ENCODE measurements around the gene GALNT15. TPM values are rescaled to one million over a fixed set of nuclear protein-coding genes. Genes with fewer than 3 reads are reported as not detected.
A peak's percentile ranks its signal among the peaks of the same experiment; 100 is the strongest.

GALNT15 gene
- total RNA-seq, 2 experiments from 2014 or later = not detected

GRCh38 chr3:16255726-16256125, 81.2 kb downstream of the GALNT15 start:
- Mint-ChIP-seq H3K4me3 (no peak overlapping the region), H3K27me3 (no peaks in the 10 kb centered on the region), H3K9me3 (no peaks in the 10 kb centered on the region), H3K4me1 (peaks cover 15% of the 10 kb centered on the region), H3K27ac (no peak overlapping the region), H3K36me3 (peaks cover 8% of the 10 kb centered on the region)
- DNase-seq = no peak

GRCh38 chr3:16257309-16257708, 82.8 kb downstream of the GALNT15 start:
- H3K9me3 Mint-ChIP-seq = no peaks in the 10 kb centered on the region
- H3K4me3 Mint-ChIP-seq = no peak overlapping the region
- no peak for DNase-seq
- H3K4me1 Mint-ChIP-seq = peaks cover 18% of the 10 kb centered on the region
- no peak overlapping the region for H3K27ac Mint-ChIP-seq
- no peaks in the 10 kb centered on the region for H3K27me3 Mint-ChIP-seq
- peaks cover 8% of the 10 kb centered on the region for H3K36me3 Mint-ChIP-seq

- Mint-ChIP-seq H3K4me3 (no peak overlapping the region), H3K27me3 (no peaks in the 10 kb centered on the region), H3K27ac (no peak overlapping the region), H3K9me3 (no peaks in the 10 kb centered on the region), H3K36me3 (peaks cover 8% of the 10 kb centered on the region), H3K4me1 (peaks cover 18% of the 10 kb centered on the region)
- no peak for DNase-seq
Measured at GRCh38 chr3:16258177-16258576, 83.7 kb downstream of the GALNT15 start.

- Mint-ChIP-seq H3K36me3 (peaks cover 8% of the 10 kb centered on the region), H3K4me1 (peaks cover 18% of the 10 kb centered on the region), H3K27me3 (no peaks in the 10 kb centered on the region), H3K27ac (peak overlapping the region; percentile 43), H3K9me3 (no peaks in the 10 kb centered on the region), H3K4me3 (no peak overlapping the region)
- DNase-seq = no peak
Measured at GRCh38 chr3:16258866-16259265, 84.4 kb downstream of the GALNT15 start.

- Mint-ChIP-seq H3K36me3 (peaks cover 10% of the 10 kb centered on the region), H3K4me1 (peaks cover 15% of the 10 kb centered on the region), H3K27me3 (no peaks in the 10 kb centered on the region), H3K9me3 (no peaks in the 10 kb centered on the region), H3K4me3 (no peak overlapping the region), H3K27ac (no peak overlapping the region)
- no peak for DNase-seq
Measured at GRCh38 chr3:16260046-16260445, 85.6 kb downstream of the GALNT15 start.

GRCh38 chr3:16262174-16262573, 87.7 kb downstream of the GALNT15 start:
- no peak for DNase-seq
- H3K4me3 Mint-ChIP-seq = no peak overlapping the region
- H3K9me3 Mint-ChIP-seq = no peaks in the 10 kb centered on the region
- H3K36me3 Mint-ChIP-seq = peaks cover 9% of the 10 kb centered on the region
- H3K4me1 Mint-ChIP-seq = peaks cover 23% of the 10 kb centered on the region
- no peaks in the 10 kb centered on the region for H3K27me3 Mint-ChIP-seq
- H3K27ac Mint-ChIP-seq = no peak overlapping the region

- Mint-ChIP-seq H3K4me1 (peaks cover 31% of the 10 kb centered on the region), H3K9me3 (no peaks in the 10 kb centered on the region), H3K27ac (peak overlapping the region; percentile 96), H3K27me3 (no peaks in the 10 kb centered on the region), H3K4me3 (peak overlapping the region; percentile 90), H3K36me3 (peaks cover 9% of the 10 kb centered on the region)
- peak; percentile 41 for DNase-seq
Measured at GRCh38 chr3:16264174-16264707, 89.8 kb downstream of the GALNT15 start.

GRCh38 chr3:16264708-16265454, 90.4 kb downstream of the GALNT15 start, which contains the start of the genes DPH3 and OXNAD1:
Gene DPH3, minus strand, starts transcription at chr3:16264943. Its CDS starts 67 bp downstream, at chr3:16264876.
Gene OXNAD1, plus strand, starts transcription at chr3:16265212. Its CDS starts 5,741 bp downstream, at chr3:16270953.
- H3K27me3 Mint-ChIP-seq = no peaks in the 10 kb centered on the region
- H3K4me3 Mint-ChIP-seq = peak within 1 kb of the TSS; percentile 90
- peaks cover 5% of the 10 kb centered on the region for H3K36me3 Mint-ChIP-seq
- no peaks in the 10 kb centered on the region for H3K9me3 Mint-ChIP-seq
- H3K4me1 Mint-ChIP-seq = peaks cover 31% of the 10 kb centered on the region
- peak within 1 kb of the TSS; percentile 96 for H3K27ac Mint-ChIP-seq
- peak; percentile 99 for DNase-seq

GRCh38 chr3:16265455-16265786, 90.9 kb downstream of the GALNT15 start:
- no peaks in the 10 kb centered on the region for H3K9me3 Mint-ChIP-seq
- no peak for DNase-seq
- no peaks in the 10 kb centered on the region for H3K27me3 Mint-ChIP-seq
- H3K4me1 Mint-ChIP-seq = peaks cover 28% of the 10 kb centered on the region
- peak overlapping the region; percentile 96 for H3K27ac Mint-ChIP-seq
- peaks cover 5% of the 10 kb centered on the region for H3K36me3 Mint-ChIP-seq
- H3K4me3 Mint-ChIP-seq = peak overlapping the region; percentile 90

- Mint-ChIP-seq H3K27ac (no peak overlapping the region), H3K4me3 (peak overlapping the region; percentile 90), H3K27me3 (no peaks in the 10 kb centered on the region), H3K4me1 (peaks cover 25% of the 10 kb centered on the region), H3K9me3 (no peaks in the 10 kb centered on the region), H3K36me3 (peaks cover 14% of the 10 kb centered on the region)
- DNase-seq = no peak
Measured at GRCh38 chr3:16266714-16267113, 92.2 kb downstream of the GALNT15 start.

- Mint-ChIP-seq H3K4me3 (no peak overlapping the region), H3K36me3 (peaks cover 21% of the 10 kb centered on the region), H3K9me3 (no peaks in the 10 kb centered on the region), H3K27me3 (no peaks in the 10 kb centered on the region), H3K4me1 (peaks cover 21% of the 10 kb centered on the region), H3K27ac (no peak overlapping the region)
- no peak for DNase-seq
Measured at GRCh38 chr3:16270855-16271254, 96.4 kb downstream of the GALNT15 start.

- H3K9me3 Mint-ChIP-seq = no peaks in the 10 kb centered on the region
- H3K27me3 Mint-ChIP-seq = no peaks in the 10 kb centered on the region
- H3K27ac Mint-ChIP-seq = no peak overlapping the region
- no peak for DNase-seq
- peaks cover 29% of the 10 kb centered on the region for H3K36me3 Mint-ChIP-seq
- peaks cover 6% of the 10 kb centered on the region for H3K4me1 Mint-ChIP-seq
- no peak overlapping the region for H3K4me3 Mint-ChIP-seq
Measured at GRCh38 chr3:16272588-16272987, 98.1 kb downstream of the GALNT15 start.

GRCh38 chr3:16273867-16274266, 99.4 kb downstream of the GALNT15 start:
- no peak for DNase-seq
- Mint-ChIP-seq H3K27ac (no peak overlapping the region), H3K4me3 (no peak overlapping the region), H3K9me3 (no peaks in the 10 kb centered on the region), H3K4me1 (no peaks in the 10 kb centered on the region), H3K36me3 (peaks cover 32% of the 10 kb centered on the region), H3K27me3 (no peaks in the 10 kb centered on the region)

- H3K4me3 Mint-ChIP-seq = no peak overlapping the region
- H3K27me3 Mint-ChIP-seq = no peaks in the 10 kb centered on the region
- H3K4me1 Mint-ChIP-seq = peaks cover 1% of the 10 kb centered on the region
- no peaks in the 10 kb centered on the region for H3K9me3 Mint-ChIP-seq
- DNase-seq = no peak
- no peak overlapping the region for H3K27ac Mint-ChIP-seq
- peaks cover 23% of the 10 kb centered on the region for H3K36me3 Mint-ChIP-seq
Measured at GRCh38 chr3:16277471-16277870, 103.0 kb downstream of the GALNT15 start.

- Mint-ChIP-seq H3K36me3 (peaks cover 38% of the 10 kb centered on the region), H3K27ac (no peak overlapping the region), H3K4me3 (no peak overlapping the region), H3K9me3 (no peaks in the 10 kb centered on the region), H3K27me3 (no peaks in the 10 kb centered on the region), H3K4me1 (peaks cover 9% of the 10 kb centered on the region)
- no peak for DNase-seq
Measured at GRCh38 chr3:16279010-16279801, 104.7 kb downstream of the GALNT15 start.
